ENCODE results near the gene MLYCD.

GRCh38 chr16:83863682-83864081, 35.2 kb upstream of the MLYCD start:
- TF ChIP-seq CTCF (IDR thresholded peaks at IDR 0.05) (no peak), POLR2A (IDR thresholded peaks at IDR 0.05) (no peak)

Data from right lobe of liver (tissue), 4 donors.